ENCODE results near the gene HES1. TPM values are rescaled to one million over a fixed set of nuclear protein-coding genes. Genes with fewer than 3 reads are reported as not detected.

HES1 gene, protein sequence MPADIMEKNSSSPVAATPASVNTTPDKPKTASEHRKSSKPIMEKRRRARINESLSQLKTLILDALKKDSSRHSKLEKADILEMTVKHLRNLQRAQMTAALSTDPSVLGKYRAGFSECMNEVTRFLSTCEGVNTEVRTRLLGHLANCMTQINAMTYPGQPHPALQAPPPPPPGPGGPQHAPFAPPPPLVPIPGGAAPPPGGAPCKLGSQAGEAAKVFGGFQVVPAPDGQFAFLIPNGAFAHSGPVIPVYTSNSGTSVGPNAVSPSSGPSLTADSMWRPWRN
- polyA plus RNA-seq (2013, experiment 1 of 2): 44.3 TPM
- 42.6 TPM for polyA plus RNA-seq (2013, experiment 2 of 2)

DNA sequence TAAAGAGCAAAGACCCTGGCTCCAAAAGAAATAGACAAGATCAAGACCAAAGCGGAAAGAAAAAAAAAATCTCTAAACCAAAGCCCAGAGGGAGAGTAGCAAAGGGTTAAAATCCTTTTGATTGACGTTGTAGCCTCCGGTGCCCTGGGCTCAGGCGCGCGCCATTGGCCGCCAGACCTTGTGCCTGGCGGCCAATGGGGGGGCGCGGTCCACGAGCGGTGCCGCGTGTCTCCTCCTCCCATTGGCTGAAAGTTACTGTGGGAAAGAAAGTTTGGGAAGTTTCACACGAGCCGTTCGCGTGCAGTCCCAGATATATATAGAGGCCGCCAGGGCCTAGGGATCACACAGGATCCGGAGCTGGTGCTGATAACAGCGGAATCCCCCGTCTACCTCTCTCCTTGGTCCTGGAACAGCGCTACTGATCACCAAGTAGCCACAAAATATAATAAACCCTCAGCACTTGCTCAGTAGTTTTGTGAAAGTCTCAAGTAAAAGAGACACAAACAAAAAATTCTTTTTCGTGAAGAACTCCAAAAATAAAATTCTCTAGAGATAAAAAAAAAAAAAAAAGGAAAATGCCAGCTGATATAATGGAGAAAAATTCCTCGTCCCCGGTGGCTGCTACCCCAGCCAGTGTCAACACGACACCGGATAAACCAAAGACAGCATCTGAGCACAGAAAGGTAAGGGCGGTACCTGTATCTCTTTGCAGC, at the start of gene HES1:
Gene HES1, plus strand, starts transcription at position 343 of the 713 bp plus-strand sequence. Its CDS starts 233 bp downstream, at position 576.
- H2BK5ac ChIP-seq (ENCODE audit: low read length): peak within 1 kb of the TSS; percentile 33

DNA sequence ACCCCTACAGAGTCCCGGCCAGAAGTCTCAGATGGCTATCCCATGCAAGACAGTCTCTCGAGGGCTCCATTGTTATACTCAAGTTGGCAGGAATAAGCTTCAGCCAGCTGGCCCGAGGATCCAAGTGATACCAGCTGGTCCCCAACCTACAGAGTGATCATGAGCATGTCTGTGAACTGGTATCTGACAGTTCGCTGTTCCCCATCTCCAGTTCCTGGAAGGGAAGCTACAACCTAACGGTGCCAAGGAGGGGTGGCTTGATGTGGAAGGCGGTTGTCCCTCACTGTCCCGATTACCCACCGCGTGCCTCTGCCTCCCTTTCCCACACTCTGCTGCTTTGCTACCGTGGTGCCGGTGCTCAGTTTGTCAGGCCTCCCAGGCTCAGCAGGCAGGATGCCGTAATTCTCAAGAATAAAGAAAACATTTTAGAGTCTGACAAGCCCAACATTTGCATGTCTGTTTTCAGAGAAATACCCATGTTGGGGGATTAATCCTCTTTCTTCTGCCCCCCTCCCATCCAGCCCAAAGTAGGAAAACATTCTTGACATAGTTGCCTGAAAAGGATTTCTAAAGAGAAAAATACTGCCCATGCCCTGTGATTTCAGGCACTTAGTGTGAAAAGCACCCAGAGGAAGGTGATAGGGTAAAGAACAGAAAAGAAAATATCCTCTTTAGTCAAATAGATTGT, 49.4 kb upstream of the HES1 start:
- Histone ChIP-seq H2AK5ac (ENCODE audit: low read length) (no peak overlapping the region), H3K23ac (ENCODE audit: low read length) (no peak overlapping the region), H2BK5ac (ENCODE audit: low read length) (peak overlapping the region; percentile 9), H2BK120ac (ENCODE audit: low read depth, low read length) (no peak overlapping the region), H4K5ac (ENCODE audit: low read length) (no peak overlapping the region), H3K36me3 (ENCODE audit: control insufficient read depth, insufficient read depth, low read length) (no peaks in the 10 kb centered on the region), H3K9ac (ENCODE audit: low read length) (peak overlapping the region; percentile 7), H3K56ac (ENCODE audit: low read length) (peak overlapping the region; percentile 57), H3K4me1 (ENCODE audit: control insufficient read depth, low read depth, low read length) (peaks cover 15% of the 10 kb centered on the region), H3K27me3 (ENCODE audit: insufficient read depth, low read length, poor library complexity) (no peaks in the 10 kb centered on the region), H3K4ac (ENCODE audit: low read depth, low read length) (no peak overlapping the region), H3K79me1 (ENCODE audit: low read length) (no peaks in the 10 kb centered on the region), H3K4me2 (ENCODE audit: low read length) (no peak overlapping the region), H3K79me2 (ENCODE audit: control insufficient read depth, insufficient read depth, low read length) (no peaks in the 10 kb centered on the region), H2BK15ac (replicated peaks; ENCODE audit: low read depth) (no peak overlapping the region), H3K18ac (ENCODE audit: low read length) (no peak overlapping the region), H3K27ac (ENCODE audit: low read depth, low read length) (peak overlapping the region; percentile 83), H4K8ac (ENCODE audit: low read depth, low read length) (no peak overlapping the region), H3K4me3 (ENCODE audit: low read length) (no peak overlapping the region)
- no CpG with 5 or more reads among the region's 12 CpGs for WGBS (ENCODE audit: extremely low coverage, insufficient coverage, low lambda C conversion rate)
- DNase-seq: peak; percentile 81

More for the DNA sequence above, at the start of gene HES1:
- peak within 1 kb of the TSS; percentile 70 for H3K23ac ChIP-seq (ENCODE audit: low read length)
- peak; percentile 99 for DNase-seq
- no peak within 1 kb of the TSS for H4K5ac ChIP-seq (ENCODE audit: low read length)
- H3K4me3 ChIP-seq (ENCODE audit: low read length): peak within 1 kb of the TSS; percentile 77
- H3K9ac ChIP-seq (ENCODE audit: low read length): peak within 1 kb of the TSS; percentile 72
- no peak within 1 kb of the TSS for H2BK15ac ChIP-seq (replicated peaks; ENCODE audit: low read depth)
- peak within 1 kb of the TSS; percentile 76 for H3K27ac ChIP-seq (ENCODE audit: low read depth, low read length)
- no peaks in the 10 kb centered on the region for H3K27me3 ChIP-seq (ENCODE audit: insufficient read depth, low read length, poor library complexity)
- peak within 1 kb of the TSS; percentile 86 for H3K56ac ChIP-seq (ENCODE audit: low read length)
- H3K4me2 ChIP-seq (ENCODE audit: low read length): peak within 1 kb of the TSS; percentile 71
- no peaks in the 10 kb centered on the region for H3K36me3 ChIP-seq (ENCODE audit: control insufficient read depth, insufficient read depth, low read length)
- no peak within 1 kb of the TSS for H2AK5ac ChIP-seq (ENCODE audit: low read length)
- peaks cover 9% of the 10 kb centered on the region for H3K4me1 ChIP-seq (ENCODE audit: control insufficient read depth, low read depth, low read length)
- H3K18ac ChIP-seq (ENCODE audit: low read length): peak within 1 kb of the TSS; percentile 92
- WGBS (ENCODE audit: extremely low coverage, insufficient coverage, low lambda C conversion rate): no CpG with 5 or more reads among the region's 29 CpGs
- H3K4ac ChIP-seq (ENCODE audit: low read depth, low read length): peak within 1 kb of the TSS; percentile 83
- peaks cover 16% of the 10 kb centered on the region for H3K79me2 ChIP-seq (ENCODE audit: control insufficient read depth, insufficient read depth, low read length)
- no peaks in the 10 kb centered on the region for H3K79me1 ChIP-seq (ENCODE audit: low read length)
- H4K8ac ChIP-seq (ENCODE audit: low read depth, low read length): no peak within 1 kb of the TSS
- peak within 1 kb of the TSS; percentile 35 for H2BK120ac ChIP-seq (ENCODE audit: low read depth, low read length)

DNA sequence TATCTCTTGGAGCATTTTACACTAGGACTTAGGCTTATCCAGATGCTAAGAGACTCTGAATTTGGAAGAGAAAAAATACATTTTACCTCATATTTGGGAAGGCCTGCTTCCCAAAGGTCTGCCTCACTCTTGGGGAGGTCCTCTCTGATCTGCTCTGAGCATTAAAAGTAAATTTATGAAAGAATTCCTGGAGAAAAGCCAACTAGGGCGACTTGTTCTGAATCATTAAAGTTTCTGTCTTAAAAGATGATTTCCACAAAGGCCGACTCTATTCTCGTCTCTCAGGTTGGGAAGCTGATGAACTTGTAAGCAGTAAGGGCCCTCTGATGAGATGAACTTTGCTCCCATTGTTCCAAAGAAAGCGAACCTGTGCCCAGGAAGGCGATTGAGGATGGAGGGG, 48.7 kb upstream of the HES1 start:
- H3K79me1 ChIP-seq (ENCODE audit: low read length): no peaks in the 10 kb centered on the region
- no peak overlapping the region for H4K8ac ChIP-seq (ENCODE audit: low read depth, low read length)
- H2AK5ac ChIP-seq (ENCODE audit: low read length): no peak overlapping the region
- no peak overlapping the region for H3K23ac ChIP-seq (ENCODE audit: low read length)
- H3K4me2 ChIP-seq (ENCODE audit: low read length): no peak overlapping the region
- H3K18ac ChIP-seq (ENCODE audit: low read length): peak overlapping the region; percentile 75
- no peaks in the 10 kb centered on the region for H3K36me3 ChIP-seq (ENCODE audit: control insufficient read depth, insufficient read depth, low read length)
- no peak for DNase-seq
- H3K9ac ChIP-seq (ENCODE audit: low read length): no peak overlapping the region
- H2BK120ac ChIP-seq (ENCODE audit: low read depth, low read length): peak overlapping the region; percentile 5
- no peak overlapping the region for H3K56ac ChIP-seq (ENCODE audit: low read length)
- no peak overlapping the region for H4K5ac ChIP-seq (ENCODE audit: low read length)
- H2BK5ac ChIP-seq (ENCODE audit: low read length): no peak overlapping the region
- H3K4ac ChIP-seq (ENCODE audit: low read depth, low read length): peak overlapping the region; percentile 73
- WGBS (ENCODE audit: extremely low coverage, insufficient coverage, low lambda C conversion rate): no CpG with 5 or more reads among the region's 5 CpGs
- H3K27ac ChIP-seq (ENCODE audit: low read depth, low read length): peak overlapping the region; percentile 83
- peaks cover 15% of the 10 kb centered on the region for H3K4me1 ChIP-seq (ENCODE audit: control insufficient read depth, low read depth, low read length)
- H2BK15ac ChIP-seq (replicated peaks; ENCODE audit: low read depth): no peak overlapping the region
- no peaks in the 10 kb centered on the region for H3K79me2 ChIP-seq (ENCODE audit: control insufficient read depth, insufficient read depth, low read length)
- H3K4me3 ChIP-seq (ENCODE audit: low read length): no peak overlapping the region
- no peaks in the 10 kb centered on the region for H3K27me3 ChIP-seq (ENCODE audit: insufficient read depth, low read length, poor library complexity)

DNA sequence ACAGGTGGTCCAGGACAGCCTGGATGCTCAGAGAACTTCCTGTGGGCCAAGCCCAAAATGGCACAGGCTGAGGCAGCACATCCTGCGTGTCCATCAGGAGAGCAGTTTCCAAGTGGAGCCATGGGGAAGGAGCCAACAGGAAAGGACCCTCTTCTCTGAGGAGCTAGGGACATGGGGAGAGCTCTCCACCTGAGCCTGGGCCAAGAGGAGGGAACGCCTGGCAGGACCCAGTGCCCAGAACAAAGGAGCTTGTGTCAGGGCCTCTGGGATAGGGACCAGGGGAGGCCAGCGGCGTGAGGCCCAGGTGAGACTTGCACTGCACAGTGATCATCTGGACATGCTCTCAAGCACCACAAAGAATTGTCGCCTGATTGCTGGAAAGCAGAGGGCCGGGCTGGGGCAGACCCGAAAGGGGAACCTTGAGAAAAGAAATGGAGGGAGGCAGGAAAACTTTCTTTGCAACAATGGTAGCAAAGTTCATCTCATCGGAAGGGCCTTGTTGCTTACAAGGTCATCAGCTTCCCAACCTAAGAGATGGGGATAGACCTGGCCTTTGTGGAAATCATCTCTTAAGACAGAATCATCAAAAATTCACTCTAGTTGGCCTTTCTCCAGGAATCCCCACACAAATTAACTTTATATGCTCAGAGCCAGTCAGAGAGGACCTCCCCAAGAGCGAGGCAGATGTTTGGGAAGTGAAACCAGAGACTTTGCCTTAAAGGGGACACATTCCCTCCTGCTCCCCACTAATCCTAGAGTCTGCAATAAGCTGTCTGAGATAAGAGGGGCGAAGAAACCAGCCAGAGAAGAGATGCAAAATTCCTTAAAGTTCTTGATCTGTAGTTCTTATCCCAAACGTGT, 47.7 kb upstream of the HES1 start:
- H3K27me3 ChIP-seq (ENCODE audit: insufficient read depth, low read length, poor library complexity): no peaks in the 10 kb centered on the region
- H2AK5ac ChIP-seq (ENCODE audit: low read length): peak overlapping the region; percentile 73
- no peaks in the 10 kb centered on the region for H3K79me1 ChIP-seq (ENCODE audit: low read length)
- peak overlapping the region; percentile 20 for H3K18ac ChIP-seq (ENCODE audit: low read length)
- H3K36me3 ChIP-seq (ENCODE audit: control insufficient read depth, insufficient read depth, low read length): no peaks in the 10 kb centered on the region
- no peak overlapping the region for H3K23ac ChIP-seq (ENCODE audit: low read length)
- no peak for DNase-seq
- no peak overlapping the region for H3K27ac ChIP-seq (ENCODE audit: low read depth, low read length)
- H3K79me2 ChIP-seq (ENCODE audit: control insufficient read depth, insufficient read depth, low read length): no peaks in the 10 kb centered on the region
- H4K8ac ChIP-seq (ENCODE audit: low read depth, low read length): no peak overlapping the region
- peak overlapping the region; percentile 1 for H2BK5ac ChIP-seq (ENCODE audit: low read length)
- no CpG with 5 or more reads among the region's 11 CpGs for WGBS (ENCODE audit: extremely low coverage, insufficient coverage, low lambda C conversion rate)
- no peak overlapping the region for H2BK15ac ChIP-seq (replicated peaks; ENCODE audit: low read depth)
- peak overlapping the region; percentile 16 for H2BK120ac ChIP-seq (ENCODE audit: low read depth, low read length)
- H3K4me3 ChIP-seq (ENCODE audit: low read length): no peak overlapping the region
- no peak overlapping the region for H4K5ac ChIP-seq (ENCODE audit: low read length)
- no peak overlapping the region for H3K9ac ChIP-seq (ENCODE audit: low read length)
- peak overlapping the region; percentile 61 for H3K4ac ChIP-seq (ENCODE audit: low read depth, low read length)
- peaks cover 11% of the 10 kb centered on the region for H3K4me1 ChIP-seq (ENCODE audit: control insufficient read depth, low read depth, low read length)
- H3K56ac ChIP-seq (ENCODE audit: low read length): peak overlapping the region; percentile 27
- no peak overlapping the region for H3K4me2 ChIP-seq (ENCODE audit: low read length)
